Esophagus muscularis mucosa (tissue), 4 donors: Measurements from ENCODE around the gene PITPNM3.

Source experiments
- EP300 ChIP-seq: sonication (generic); formaldehyde crosslinking; IDR thresholded peaks from one replicate; pipeline ENCODE4 v1.6.1; 2017; ENCODE audit warnings: antibody characterized with exemption
- POLR2A ChIP-seq: fragments of 450-650 bp; IDR thresholded peaks from one replicate; pipeline ENCODE4 v1.6.1; 2017; ENCODE audit warnings: antibody characterized with exemption, moderate library complexity, mild to moderate bottlenecking, low read depth
- POLR2AphosphoS5 ChIP-seq, 2 donors: sonication (generic); formaldehyde crosslinking; IDR thresholded peaks; one replicate each; pipeline ENCODE4 v1.6.1; 2017; ENCODE audit warnings: antibody characterized with exemption in 2 of 2
- TF ChIP-seq, protein P1 (sequence below), 3 experiments: fragments of 200-600 bp in 2 of 3; fragments of 450-650 bp in 1 of 3; sonication (generic) in 2 of 3; IDR thresholded peaks; one replicate each; pipeline ENCODE4 v1.5.1; 2017 to 2019; ENCODE audit warnings: antibody characterized with exemption in 3 of 3, mild to moderate bottlenecking in 2 of 3, moderate library complexity in 1 of 3

- TF ChIP-seq, protein P1, sequence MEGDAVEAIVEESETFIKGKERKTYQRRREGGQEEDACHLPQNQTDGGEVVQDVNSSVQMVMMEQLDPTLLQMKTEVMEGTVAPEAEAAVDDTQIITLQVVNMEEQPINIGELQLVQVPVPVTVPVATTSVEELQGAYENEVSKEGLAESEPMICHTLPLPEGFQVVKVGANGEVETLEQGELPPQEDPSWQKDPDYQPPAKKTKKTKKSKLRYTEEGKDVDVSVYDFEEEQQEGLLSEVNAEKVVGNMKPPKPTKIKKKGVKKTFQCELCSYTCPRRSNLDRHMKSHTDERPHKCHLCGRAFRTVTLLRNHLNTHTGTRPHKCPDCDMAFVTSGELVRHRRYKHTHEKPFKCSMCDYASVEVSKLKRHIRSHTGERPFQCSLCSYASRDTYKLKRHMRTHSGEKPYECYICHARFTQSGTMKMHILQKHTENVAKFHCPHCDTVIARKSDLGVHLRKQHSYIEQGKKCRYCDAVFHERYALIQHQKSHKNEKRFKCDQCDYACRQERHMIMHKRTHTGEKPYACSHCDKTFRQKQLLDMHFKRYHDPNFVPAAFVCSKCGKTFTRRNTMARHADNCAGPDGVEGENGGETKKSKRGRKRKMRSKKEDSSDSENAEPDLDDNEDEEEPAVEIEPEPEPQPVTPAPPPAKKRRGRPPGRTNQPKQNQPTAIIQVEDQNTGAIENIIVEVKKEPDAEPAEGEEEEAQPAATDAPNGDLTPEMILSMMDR (IDR thresholded peaks at IDR 0.05): no peak
- TF ChIP-seq POLR2A: no peak
- no peak for TF ChIP-seq EP300
- no peak for TF ChIP-seq POLR2AphosphoS5 (IDR thresholded peaks at IDR 0.05)
Observed at GRCh38 chr17:6530324-6530920, 25.9 kb downstream of the PITPNM3 start.
